ENCODE results near the gene MCTP1.

MCTP1 gene

GRCh38 chr5:94850960-94851359 is 433.9 kb downstream of the MCTP1 start:
- TF ChIP-seq, protein P1, sequence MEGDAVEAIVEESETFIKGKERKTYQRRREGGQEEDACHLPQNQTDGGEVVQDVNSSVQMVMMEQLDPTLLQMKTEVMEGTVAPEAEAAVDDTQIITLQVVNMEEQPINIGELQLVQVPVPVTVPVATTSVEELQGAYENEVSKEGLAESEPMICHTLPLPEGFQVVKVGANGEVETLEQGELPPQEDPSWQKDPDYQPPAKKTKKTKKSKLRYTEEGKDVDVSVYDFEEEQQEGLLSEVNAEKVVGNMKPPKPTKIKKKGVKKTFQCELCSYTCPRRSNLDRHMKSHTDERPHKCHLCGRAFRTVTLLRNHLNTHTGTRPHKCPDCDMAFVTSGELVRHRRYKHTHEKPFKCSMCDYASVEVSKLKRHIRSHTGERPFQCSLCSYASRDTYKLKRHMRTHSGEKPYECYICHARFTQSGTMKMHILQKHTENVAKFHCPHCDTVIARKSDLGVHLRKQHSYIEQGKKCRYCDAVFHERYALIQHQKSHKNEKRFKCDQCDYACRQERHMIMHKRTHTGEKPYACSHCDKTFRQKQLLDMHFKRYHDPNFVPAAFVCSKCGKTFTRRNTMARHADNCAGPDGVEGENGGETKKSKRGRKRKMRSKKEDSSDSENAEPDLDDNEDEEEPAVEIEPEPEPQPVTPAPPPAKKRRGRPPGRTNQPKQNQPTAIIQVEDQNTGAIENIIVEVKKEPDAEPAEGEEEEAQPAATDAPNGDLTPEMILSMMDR (conservative IDR thresholded peaks at IDR 0.05; ENCODE audit: low read length): no peak
- TF ChIP-seq EZH2phosphoT487 (IDR thresholded peaks at IDR 0.05; ENCODE audit: borderline replicate concordance): no peak
- Histone ChIP-seq H3K4me3 (ENCODE audit: low read length, poor library complexity, severe bottlenecking) (no peak overlapping the region), H3F3A (ENCODE audit: low read depth) (no peaks in the 10 kb centered on the region), H3K4me2 (ENCODE audit: low read depth, low read length, poor library complexity, severe bottlenecking) (no peak overlapping the region), H3K9me3 (ENCODE audit: insufficient read depth, low read depth, low read length) (no peaks in the 10 kb centered on the region), H3K36me3 (ENCODE audit: insufficient read depth, low read length) (no peaks in the 10 kb centered on the region), H2AFZ (ENCODE audit: low read length) (no peak overlapping the region), H4K20me1 (ENCODE audit: insufficient read depth, low read length, poor library complexity, severe bottlenecking) (no peaks in the 10 kb centered on the region), H3K27me3 (ENCODE audit: insufficient read depth, low read length, poor library complexity, severe bottlenecking) (no peaks in the 10 kb centered on the region), H3K9me2 (replicated peaks; ENCODE audit: low read depth, low read length) (no peaks in the 10 kb centered on the region), H3K9ac (ENCODE audit: low read depth, low read length, poor library complexity, severe bottlenecking) (no peak overlapping the region), H3K4me1 (ENCODE audit: insufficient read depth, low read length, poor library complexity, severe bottlenecking) (no peaks in the 10 kb centered on the region), H3K79me2 (ENCODE audit: insufficient read depth, low read length) (no peaks in the 10 kb centered on the region)

DNA sequence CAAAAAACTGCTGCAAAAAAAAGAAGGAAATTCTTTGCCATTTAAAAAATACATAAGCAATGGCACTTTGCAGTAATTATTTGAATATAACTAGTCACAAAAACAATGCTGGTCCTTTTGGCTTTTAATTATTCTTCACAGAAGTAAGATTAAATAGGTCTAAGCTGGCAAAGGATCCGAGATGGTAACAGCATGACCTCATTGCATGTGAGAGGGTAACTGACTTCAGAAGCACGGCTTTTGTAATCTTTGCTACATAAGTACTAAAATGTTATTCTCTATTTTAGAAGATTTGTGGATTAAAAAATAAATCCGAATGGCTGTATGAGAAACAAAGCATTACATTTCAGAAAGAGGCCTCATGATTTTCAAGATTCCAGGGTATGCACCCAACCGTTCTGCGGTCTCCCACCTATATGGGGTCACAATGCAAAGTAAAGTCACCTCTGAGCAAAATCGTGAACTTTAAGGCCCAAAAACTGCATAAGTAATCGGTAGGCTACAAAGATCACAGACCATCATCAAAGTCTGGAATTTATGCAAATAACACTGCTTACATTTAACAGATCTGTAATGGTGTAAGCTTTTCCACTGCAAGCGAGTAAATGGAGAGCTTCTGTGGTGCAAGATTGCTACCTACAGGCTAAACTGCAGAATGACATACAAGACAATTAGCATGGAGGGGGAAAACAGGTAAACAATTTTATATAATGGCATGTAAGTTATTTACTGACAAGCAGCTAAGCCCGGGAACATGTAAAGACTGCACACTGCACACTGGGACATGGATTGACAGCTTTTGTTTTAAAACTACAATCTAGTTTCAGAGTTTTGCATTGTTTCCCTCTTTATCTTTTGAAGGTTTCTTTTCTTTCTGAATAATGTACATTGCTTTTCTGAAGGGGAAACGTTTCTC is 434.8 kb downstream of the MCTP1 start:
- no peak overlapping the region for H3K4me2 ChIP-seq (ENCODE audit: low read depth, low read length, poor library complexity, severe bottlenecking)
- no peak overlapping the region for H3K9ac ChIP-seq (ENCODE audit: low read depth, low read length, poor library complexity, severe bottlenecking)

DNA sequence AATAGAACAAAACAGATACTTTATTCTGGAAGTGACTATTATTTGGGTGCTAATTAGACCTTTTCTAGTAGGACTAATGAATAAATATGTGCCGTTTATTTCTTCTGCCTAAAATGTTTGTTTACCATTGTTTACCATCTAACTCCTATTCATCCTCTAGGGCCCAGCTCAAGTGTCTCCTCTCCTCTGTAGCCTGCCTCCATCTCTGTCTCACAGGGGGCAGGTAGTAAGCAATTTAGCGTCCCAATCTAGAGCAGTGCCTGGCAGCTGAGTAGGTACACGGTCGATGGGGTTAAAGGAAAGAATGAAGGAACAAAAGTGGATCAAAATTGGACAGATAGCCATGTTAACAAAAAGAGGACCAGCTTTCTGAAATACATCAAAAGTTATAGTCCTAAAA is 435.6 kb downstream of the MCTP1 start:
- peaks cover 4% of the 10 kb centered on the region for H3K4me1 ChIP-seq (ENCODE audit: insufficient read depth, low read length, poor library complexity, severe bottlenecking)
- no peak overlapping the region for H2AFZ ChIP-seq (ENCODE audit: low read length)
- H3K27me3 ChIP-seq (ENCODE audit: insufficient read depth, low read length, poor library complexity, severe bottlenecking): no peaks in the 10 kb centered on the region
- no peak overlapping the region for H3K4me3 ChIP-seq (ENCODE audit: low read length, poor library complexity, severe bottlenecking)
- H3K4me2 ChIP-seq (ENCODE audit: low read depth, low read length, poor library complexity, severe bottlenecking): no peak overlapping the region
- no peak for TF ChIP-seq EZH2phosphoT487 (IDR thresholded peaks at IDR 0.05; ENCODE audit: borderline replicate concordance)
- TF ChIP-seq, protein P1 (conservative IDR thresholded peaks at IDR 0.05; ENCODE audit: low read length): no peak
- H3K9me3 ChIP-seq (ENCODE audit: insufficient read depth, low read depth, low read length): no peaks in the 10 kb centered on the region
- no peaks in the 10 kb centered on the region for H3K79me2 ChIP-seq (ENCODE audit: insufficient read depth, low read length)
- H3K9me2 ChIP-seq (replicated peaks; ENCODE audit: low read depth, low read length): no peaks in the 10 kb centered on the region
- H4K20me1 ChIP-seq (ENCODE audit: insufficient read depth, low read length, poor library complexity, severe bottlenecking): no peaks in the 10 kb centered on the region
- H3K9ac ChIP-seq (ENCODE audit: low read depth, low read length, poor library complexity, severe bottlenecking): no peak overlapping the region
- H3F3A ChIP-seq (ENCODE audit: low read depth): no peaks in the 10 kb centered on the region
- H3K36me3 ChIP-seq (ENCODE audit: insufficient read depth, low read length): no peaks in the 10 kb centered on the region

More for the DNA sequence above, 434.8 kb downstream of the MCTP1 start:
- Histone ChIP-seq H2AFZ (ENCODE audit: low read length) (no peak overlapping the region), H3K9me2 (replicated peaks; ENCODE audit: low read depth, low read length) (no peaks in the 10 kb centered on the region), H3K27me3 (ENCODE audit: insufficient read depth, low read length, poor library complexity, severe bottlenecking) (no peaks in the 10 kb centered on the region), H3K36me3 (ENCODE audit: insufficient read depth, low read length) (no peaks in the 10 kb centered on the region), H3K9me3 (ENCODE audit: insufficient read depth, low read depth, low read length) (no peaks in the 10 kb centered on the region), H3F3A (ENCODE audit: low read depth) (no peaks in the 10 kb centered on the region), H3K4me1 (ENCODE audit: insufficient read depth, low read length, poor library complexity, severe bottlenecking) (peaks cover 4% of the 10 kb centered on the region), H3K4me3 (ENCODE audit: low read length, poor library complexity, severe bottlenecking) (no peak overlapping the region), H4K20me1 (ENCODE audit: insufficient read depth, low read length, poor library complexity, severe bottlenecking) (no peaks in the 10 kb centered on the region), H3K79me2 (ENCODE audit: insufficient read depth, low read length) (no peaks in the 10 kb centered on the region)
- TF ChIP-seq, protein P1 (conservative IDR thresholded peaks at IDR 0.05; ENCODE audit: low read length): peak; percentile 96
- no peak for TF ChIP-seq EZH2phosphoT487 (IDR thresholded peaks at IDR 0.05; ENCODE audit: borderline replicate concordance)
